Measurements from ENCODE around the gene EPM2A.
A peak's percentile ranks its signal among the peaks of the same experiment; 100 is the strongest.
"Not testable (repeated sequence)": the region's sequence is repeated elsewhere in the genome, so short reads cannot be mapped to it uniquely, and the experiment has no call there.

EPM2A gene

DNA sequence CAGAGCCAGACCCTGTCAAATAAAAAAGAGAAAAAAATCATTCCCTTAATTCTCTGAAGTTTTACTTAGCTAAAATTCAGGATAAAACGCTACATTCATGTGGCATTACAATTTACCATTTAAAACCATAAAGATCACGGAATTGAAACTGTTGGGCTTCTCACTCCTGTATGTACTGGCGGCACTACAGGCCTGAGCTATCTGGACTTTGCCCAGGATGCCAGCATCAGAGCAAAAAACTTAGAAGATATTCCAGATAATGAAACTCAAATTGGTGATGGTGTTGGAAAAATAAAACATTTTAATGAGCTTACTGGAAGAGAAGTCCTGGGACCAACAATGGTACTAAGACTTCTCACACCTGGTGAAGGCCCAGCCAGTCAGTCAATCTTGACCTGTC, 14.2 kb downstream of the EPM2A start:
- Mint-ChIP-seq H3K27me3 (no peaks in the 10 kb centered on the region), H3K27ac (no peak overlapping the region), H3K9me3 (peaks cover 16% of the 10 kb centered on the region), H3K4me1 (peaks cover 2% of the 10 kb centered on the region), H3K36me3 (ENCODE audit: low read depth) (peaks cover 15% of the 10 kb centered on the region), H3K4me3 (no peak overlapping the region)
- no peak for ATAC-seq
- DNase-seq, result no peak

GRCh38 chr6:145715426-145715825, 19.9 kb downstream of the EPM2A start:
- Mint-ChIP-seq H3K27ac (no peak overlapping the region), H3K27me3 (no peaks in the 10 kb centered on the region), H3K9me3 (peaks cover 30% of the 10 kb centered on the region), H3K4me1 (peaks cover 13% of the 10 kb centered on the region), H3K4me3 (no peak overlapping the region), H3K36me3 (ENCODE audit: low read depth) (peaks cover 43% of the 10 kb centered on the region)
- no peak for DNase-seq
- no peak for ATAC-seq

DNA sequence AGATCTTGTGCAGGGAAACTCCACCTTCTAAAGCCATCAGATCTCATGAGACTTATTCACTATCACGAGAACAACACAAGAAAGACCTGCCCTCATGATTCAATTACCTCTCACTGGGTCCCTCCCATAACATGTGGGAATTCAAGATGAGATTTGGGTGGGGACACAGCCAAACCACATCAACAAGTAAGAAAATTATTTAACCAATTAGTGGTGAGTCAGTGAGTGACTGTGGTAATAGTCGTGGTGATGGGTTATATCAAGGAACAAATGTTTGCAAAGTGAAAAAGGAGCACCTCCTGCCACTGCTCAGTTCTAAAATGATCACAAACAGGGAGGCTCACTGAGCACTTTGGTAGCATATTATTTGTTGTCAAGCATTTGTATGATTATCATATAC, 20.6 kb downstream of the EPM2A start:
- H3K27me3 Mint-ChIP-seq, result no peaks in the 10 kb centered on the region
- H3K9me3 Mint-ChIP-seq, result peaks cover 31% of the 10 kb centered on the region
- no peak for ATAC-seq
- no peak for DNase-seq
- H3K4me3 Mint-ChIP-seq, result no peak overlapping the region
- H3K27ac Mint-ChIP-seq, result no peak overlapping the region
- peaks cover 13% of the 10 kb centered on the region for H3K4me1 Mint-ChIP-seq
- peaks cover 43% of the 10 kb centered on the region for H3K36me3 Mint-ChIP-seq (ENCODE audit: low read depth)

DNA sequence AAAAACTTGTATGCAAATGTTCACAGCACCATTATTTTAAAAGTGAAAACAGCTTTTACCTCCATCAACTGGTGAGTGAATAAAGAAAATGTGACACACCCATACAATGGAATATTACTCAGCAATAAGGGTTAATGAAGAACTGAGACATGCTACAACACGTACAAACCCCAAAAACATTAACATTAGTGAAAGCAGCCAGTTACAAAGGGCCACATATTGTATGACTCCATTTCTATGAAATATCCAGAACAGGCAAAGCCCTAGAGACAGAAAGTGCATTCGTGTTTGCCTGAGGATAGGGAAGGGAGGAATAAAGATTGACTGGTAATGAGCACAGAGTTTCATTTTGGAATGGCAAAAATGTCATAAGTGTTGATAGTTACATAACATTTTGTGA, 21.5 kb downstream of the EPM2A start:
- Mint-ChIP-seq H3K36me3 (ENCODE audit: low read depth) (peaks cover 50% of the 10 kb centered on the region), H3K27me3 (no peaks in the 10 kb centered on the region), H3K4me1 (peaks cover 13% of the 10 kb centered on the region), H3K4me3 (no peak overlapping the region), H3K27ac (no peak overlapping the region), H3K9me3 (peaks cover 35% of the 10 kb centered on the region)
- DNase-seq (no peak), ATAC-seq (no peak)

GRCh38 chr6:145711372-145711771, 23.9 kb downstream of the EPM2A start:
- Mint-ChIP-seq H3K9me3 (peaks cover 40% of the 10 kb centered on the region), H3K27ac (no peak overlapping the region), H3K4me3 (no peak overlapping the region), H3K4me1 (peaks cover 26% of the 10 kb centered on the region), H3K36me3 (ENCODE audit: low read depth) (peaks cover 56% of the 10 kb centered on the region), H3K27me3 (no peaks in the 10 kb centered on the region)
- DNase-seq (no peak), ATAC-seq (no peak)

DNA sequence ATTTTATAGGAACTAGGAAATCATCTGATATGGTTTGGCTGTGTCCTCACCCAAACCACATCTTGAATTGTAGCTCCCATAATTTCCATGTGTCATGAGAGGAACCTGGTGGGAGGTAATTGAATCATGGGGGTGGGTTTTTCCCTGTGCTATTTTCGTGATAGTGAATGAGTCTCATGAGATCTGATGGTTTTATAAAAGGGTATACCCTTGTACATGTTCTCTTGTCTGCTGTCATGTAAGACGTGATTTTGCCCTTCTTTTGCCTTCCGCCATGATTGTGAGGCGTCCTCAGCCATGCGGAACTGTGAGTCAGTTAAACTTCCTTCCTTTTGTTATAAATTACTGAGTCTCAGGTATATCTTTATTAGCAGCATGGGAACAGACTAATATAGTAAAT, 27.9 kb downstream of the EPM2A start:
- DNase-seq, result no peak
- peak; percentile 71 for ATAC-seq
- Mint-ChIP-seq H3K36me3 (ENCODE audit: low read depth) (peaks cover 25% of the 10 kb centered on the region), H3K9me3 (peaks cover 19% of the 10 kb centered on the region), H3K4me3 (peak overlapping the region; percentile 18), H3K4me1 (peaks cover 22% of the 10 kb centered on the region), H3K27me3 (no peaks in the 10 kb centered on the region), H3K27ac (peak overlapping the region; percentile 72)

DNA sequence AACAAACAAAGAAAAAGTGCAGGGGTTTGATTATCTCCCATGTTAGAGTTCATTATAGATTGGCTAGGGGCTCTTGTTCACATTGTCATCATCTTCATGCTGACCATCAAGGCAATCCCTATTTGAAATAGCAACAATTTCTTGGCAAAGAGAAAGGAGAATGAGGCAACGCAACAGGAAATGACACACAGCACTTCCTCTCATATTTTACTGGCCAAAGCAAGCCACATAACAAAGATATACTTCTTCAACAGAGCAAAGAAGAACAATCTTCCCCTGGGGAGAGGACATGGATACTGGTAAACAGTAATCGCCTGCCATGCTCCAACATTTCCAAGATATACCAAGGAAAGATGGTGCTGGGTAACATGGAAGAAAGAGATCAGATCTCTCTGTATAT, 29.8 kb downstream of the EPM2A start:
- Mint-ChIP-seq H3K4me3 (no peak overlapping the region), H3K27ac (no peak overlapping the region), H3K4me1 (peaks cover 21% of the 10 kb centered on the region), H3K36me3 (ENCODE audit: low read depth) (peaks cover 21% of the 10 kb centered on the region), H3K27me3 (no peaks in the 10 kb centered on the region), H3K9me3 (peaks cover 16% of the 10 kb centered on the region)
- ATAC-seq (no peak), DNase-seq (no peak)

GRCh38 chr6:145704143-145704781, 31.1 kb downstream of the EPM2A start:
- Mint-ChIP-seq H3K9me3 (peaks cover 11% of the 10 kb centered on the region), H3K27me3 (no peaks in the 10 kb centered on the region), H3K27ac (no peak overlapping the region), H3K36me3 (ENCODE audit: low read depth) (peaks cover 18% of the 10 kb centered on the region), H3K4me3 (no peak overlapping the region), H3K4me1 (peaks cover 21% of the 10 kb centered on the region)
- no peak for ATAC-seq
- DNase-seq, result no peak

GRCh38 chr6:145699462-145699861, 35.9 kb downstream of the EPM2A start:
- no peak for DNase-seq
- no peak overlapping the region for H3K4me3 Mint-ChIP-seq
- peaks cover 5% of the 10 kb centered on the region for H3K36me3 Mint-ChIP-seq (ENCODE audit: low read depth)
- no peak for ATAC-seq
- H3K4me1 Mint-ChIP-seq, result no peaks in the 10 kb centered on the region
- no peak overlapping the region for H3K27ac Mint-ChIP-seq
- H3K9me3 Mint-ChIP-seq, result peaks cover 16% of the 10 kb centered on the region
- no peaks in the 10 kb centered on the region for H3K27me3 Mint-ChIP-seq

- not testable (repeated sequence) for H3K27ac Mint-ChIP-seq; ATAC-seq; H3K4me3 Mint-ChIP-seq; H3K36me3 Mint-ChIP-seq (ENCODE audit: low read depth); H3K4me1 Mint-ChIP-seq; DNase-seq; H3K27me3 Mint-ChIP-seq
- H3K9me3 Mint-ChIP-seq, result peaks cover 24% of the 10 kb centered on the region
Observed at GRCh38 chr6:145697401-145697800, 37.9 kb downstream of the EPM2A start.

GRCh38 chr6:145694083-145694737, 41.1 kb downstream of the EPM2A start:
- Mint-ChIP-seq H3K27me3 (no peaks in the 10 kb centered on the region), H3K4me1 (peaks cover 2% of the 10 kb centered on the region), H3K9me3 (peaks cover 24% of the 10 kb centered on the region), H3K27ac (no peak overlapping the region), H3K4me3 (no peak overlapping the region), H3K36me3 (ENCODE audit: low read depth) (peaks cover 5% of the 10 kb centered on the region)
- ATAC-seq, result no peak
- DNase-seq, result no peak

DNA sequence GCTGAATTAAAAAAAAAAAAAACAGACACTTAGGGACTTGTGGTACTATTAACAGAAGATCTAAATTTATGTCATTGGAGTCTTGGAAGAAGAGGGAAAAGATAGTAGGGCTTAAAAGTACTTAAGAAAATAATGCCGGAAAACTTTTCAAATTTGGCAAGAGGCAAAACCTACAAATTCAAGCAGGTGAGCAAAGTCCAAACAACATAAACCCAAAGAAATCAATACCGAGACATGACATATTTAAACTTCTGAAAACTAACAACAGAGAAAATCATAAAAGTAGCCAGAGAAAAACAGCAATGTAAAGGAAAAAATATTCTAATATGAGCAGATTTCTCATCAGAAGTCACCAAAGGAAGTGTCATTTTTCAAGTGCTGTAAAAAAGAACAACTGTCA, 44.4 kb downstream of the EPM2A start:
- DNase-seq (no peak), ATAC-seq (no peak)
- H3K27ac Mint-ChIP-seq, result no peak overlapping the region
- H3K36me3 Mint-ChIP-seq (ENCODE audit: low read depth), result no peaks in the 10 kb centered on the region
- no peaks in the 10 kb centered on the region for H3K27me3 Mint-ChIP-seq
- peaks cover 8% of the 10 kb centered on the region for H3K9me3 Mint-ChIP-seq
- H3K4me3 Mint-ChIP-seq, result no peak overlapping the region
- H3K4me1 Mint-ChIP-seq, result peaks cover 2% of the 10 kb centered on the region

GRCh38 chr6:145689529-145689928, 45.8 kb downstream of the EPM2A start:
- H3K27me3 Mint-ChIP-seq, result no peaks in the 10 kb centered on the region
- peaks cover 2% of the 10 kb centered on the region for H3K4me1 Mint-ChIP-seq
- H3K4me3 Mint-ChIP-seq, result no peak overlapping the region
- no peak overlapping the region for H3K27ac Mint-ChIP-seq
- no peak for ATAC-seq
- H3K36me3 Mint-ChIP-seq (ENCODE audit: low read depth), result peaks cover 4% of the 10 kb centered on the region
- H3K9me3 Mint-ChIP-seq, result peaks cover 8% of the 10 kb centered on the region
- DNase-seq, result no peak

DNA sequence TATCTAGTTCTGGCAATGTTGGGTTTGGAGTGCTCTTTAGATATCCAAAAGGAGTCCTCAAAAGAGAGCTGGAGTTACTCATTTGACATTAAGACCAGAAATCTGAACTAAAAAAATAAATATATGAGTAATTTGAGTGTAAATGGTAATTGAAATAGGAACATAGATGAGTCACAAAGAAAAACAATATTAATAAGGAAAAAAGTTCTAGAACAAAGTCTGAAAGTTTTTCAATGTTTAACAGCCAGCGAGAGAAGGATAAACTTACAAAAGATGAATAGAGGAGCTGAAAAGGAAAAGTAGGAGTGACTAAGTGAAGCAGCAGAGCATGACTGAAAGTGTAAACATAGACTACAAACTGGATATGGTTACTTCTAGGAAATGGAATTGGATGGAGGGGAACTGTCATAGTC, 46.8 kb downstream of the EPM2A start:
- no peak overlapping the region for H3K27ac Mint-ChIP-seq
- no peak for DNase-seq

DNA sequence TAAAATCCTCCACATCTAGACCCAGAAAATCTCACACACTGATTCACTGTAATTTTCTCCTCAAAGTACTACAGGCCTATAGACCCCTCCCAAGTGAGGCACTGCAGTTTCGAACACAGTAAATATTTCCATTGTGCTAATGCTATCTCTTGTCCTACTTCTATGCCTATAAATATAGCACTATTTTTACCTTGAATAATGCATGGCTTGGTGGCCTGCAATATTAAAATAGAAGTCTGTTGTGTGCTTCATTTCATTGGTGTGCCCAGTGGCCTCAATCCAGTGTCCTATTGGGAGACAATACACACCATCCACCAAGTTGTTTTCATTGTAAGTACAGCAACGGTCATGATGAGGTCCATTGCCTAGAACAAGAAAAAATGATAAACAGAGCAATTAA, 49.4 kb downstream of the EPM2A start:
- Mint-ChIP-seq H3K27ac (no peak overlapping the region), H3K4me3 (no peak overlapping the region), H3K9me3 (peaks cover 11% of the 10 kb centered on the region), H3K4me1 (peaks cover 2% of the 10 kb centered on the region), H3K27me3 (no peaks in the 10 kb centered on the region), H3K36me3 (ENCODE audit: low read depth) (peaks cover 28% of the 10 kb centered on the region)
- ATAC-seq (no peak), DNase-seq (no peak)

More for the DNA sequence above, 46.8 kb downstream of the EPM2A start:
- ATAC-seq, result no peak
- Mint-ChIP-seq H3K27me3 (no peaks in the 10 kb centered on the region), H3K9me3 (peaks cover 8% of the 10 kb centered on the region), H3K36me3 (ENCODE audit: low read depth) (peaks cover 14% of the 10 kb centered on the region), H3K4me1 (peaks cover 2% of the 10 kb centered on the region), H3K4me3 (no peak overlapping the region)
